ENCODE data around the gene KLHDC8B.

DNA sequence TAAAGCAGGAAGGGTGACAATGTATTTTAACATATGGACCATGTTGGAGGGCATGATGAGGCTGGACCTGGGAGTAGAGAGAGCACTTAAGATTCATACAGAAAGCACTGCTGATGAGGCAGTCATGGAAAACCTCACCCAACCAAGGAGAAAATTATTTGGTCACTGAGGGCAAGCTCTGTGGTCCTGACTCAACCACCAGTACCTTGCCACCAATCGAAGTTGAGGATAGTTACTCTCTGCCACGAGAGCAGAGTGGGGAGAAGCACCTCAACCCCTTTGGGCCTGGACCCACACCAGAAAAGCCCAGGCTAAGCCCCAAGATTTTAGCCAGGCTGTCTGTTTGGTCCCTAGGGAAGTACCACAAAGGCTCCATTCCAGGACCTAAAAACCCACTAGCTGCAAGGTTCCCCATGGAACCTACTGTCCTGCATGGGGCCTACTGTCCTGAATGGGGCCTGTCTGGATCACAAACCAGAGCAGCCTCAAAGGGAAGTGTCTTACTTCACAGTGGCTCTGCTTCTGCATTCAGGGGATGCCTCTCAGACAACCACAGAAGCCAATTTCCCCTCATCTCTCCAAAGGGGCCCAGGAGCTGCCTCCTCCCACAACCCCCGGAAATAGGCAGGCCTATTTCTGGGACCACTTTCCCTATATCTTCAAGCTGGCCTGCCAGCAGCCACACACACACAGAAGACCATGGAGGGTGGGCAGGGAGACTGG is 9.4 kb upstream of the KLHDC8B start:
- TF ChIP-seq, protein P1, sequence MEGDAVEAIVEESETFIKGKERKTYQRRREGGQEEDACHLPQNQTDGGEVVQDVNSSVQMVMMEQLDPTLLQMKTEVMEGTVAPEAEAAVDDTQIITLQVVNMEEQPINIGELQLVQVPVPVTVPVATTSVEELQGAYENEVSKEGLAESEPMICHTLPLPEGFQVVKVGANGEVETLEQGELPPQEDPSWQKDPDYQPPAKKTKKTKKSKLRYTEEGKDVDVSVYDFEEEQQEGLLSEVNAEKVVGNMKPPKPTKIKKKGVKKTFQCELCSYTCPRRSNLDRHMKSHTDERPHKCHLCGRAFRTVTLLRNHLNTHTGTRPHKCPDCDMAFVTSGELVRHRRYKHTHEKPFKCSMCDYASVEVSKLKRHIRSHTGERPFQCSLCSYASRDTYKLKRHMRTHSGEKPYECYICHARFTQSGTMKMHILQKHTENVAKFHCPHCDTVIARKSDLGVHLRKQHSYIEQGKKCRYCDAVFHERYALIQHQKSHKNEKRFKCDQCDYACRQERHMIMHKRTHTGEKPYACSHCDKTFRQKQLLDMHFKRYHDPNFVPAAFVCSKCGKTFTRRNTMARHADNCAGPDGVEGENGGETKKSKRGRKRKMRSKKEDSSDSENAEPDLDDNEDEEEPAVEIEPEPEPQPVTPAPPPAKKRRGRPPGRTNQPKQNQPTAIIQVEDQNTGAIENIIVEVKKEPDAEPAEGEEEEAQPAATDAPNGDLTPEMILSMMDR (conservative IDR thresholded peaks at IDR 0.05), result no peak
- no peak for TF ChIP-seq ZFX (IDR thresholded peaks at IDR 0.05)

Measured in C4-2B (cell line).